Measurements from ENCODE around the gene EGR1.

EGR1 gene

GRCh38 chr5:138453590-138453989, 11.7 kb upstream of the EGR1 start:
- DNase-seq: no peak

DNA sequence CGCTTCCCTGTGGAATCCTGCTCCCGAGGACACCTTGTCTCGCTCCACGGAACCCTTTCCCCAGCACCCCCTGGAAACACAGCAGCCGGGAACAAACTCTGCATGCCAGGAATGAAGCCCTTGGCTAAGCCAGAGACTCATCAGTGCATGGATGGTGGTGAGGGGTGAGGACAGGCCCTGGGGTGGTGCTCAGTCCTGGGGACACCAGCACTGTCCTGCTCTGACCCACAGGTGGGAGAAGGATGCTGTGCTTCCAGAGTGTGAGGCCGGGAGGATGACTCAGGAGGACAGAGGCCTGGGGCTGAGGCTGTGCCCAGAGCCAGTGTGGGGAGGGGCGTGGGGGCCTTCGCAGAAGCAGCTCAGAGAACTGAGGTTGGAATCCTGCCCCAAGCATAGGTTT, 11.2 kb upstream of the EGR1 start:
- no peak for DNase-seq

DNA sequence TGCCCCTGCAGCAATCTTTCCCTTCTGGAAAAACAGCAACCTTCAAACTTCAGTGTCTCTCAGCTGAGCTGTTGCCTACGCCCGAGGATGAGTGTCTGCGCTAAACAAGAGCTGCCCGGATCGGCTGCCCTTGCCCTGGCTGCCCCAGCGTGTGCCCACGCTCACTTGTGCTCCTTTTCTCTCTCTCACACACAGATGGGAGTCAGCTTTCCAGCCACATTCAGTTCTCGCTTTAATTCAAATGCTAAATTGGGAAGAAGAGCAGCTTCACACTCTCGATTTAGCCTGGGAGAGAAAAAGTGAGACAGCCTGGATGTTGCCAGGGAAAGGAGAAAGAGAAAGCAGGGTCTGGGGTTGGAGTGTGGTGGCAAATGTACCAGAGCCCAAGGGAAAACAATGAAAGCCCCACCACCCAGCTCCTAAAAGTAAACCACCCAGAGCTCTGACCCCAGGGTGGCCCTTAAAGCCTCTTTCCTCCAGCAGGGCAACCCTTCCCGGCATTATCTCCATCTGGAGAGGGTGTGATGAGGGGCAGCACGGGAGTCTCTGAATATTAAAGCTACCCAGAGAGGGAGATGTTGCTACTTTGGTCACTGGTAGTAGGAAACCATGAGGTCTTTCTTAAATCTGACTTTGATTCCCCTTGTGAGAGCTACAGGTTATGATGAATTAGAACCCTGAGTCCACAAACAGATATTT, 9.9 kb upstream of the EGR1 start:
- no peak for DNase-seq

DNA sequence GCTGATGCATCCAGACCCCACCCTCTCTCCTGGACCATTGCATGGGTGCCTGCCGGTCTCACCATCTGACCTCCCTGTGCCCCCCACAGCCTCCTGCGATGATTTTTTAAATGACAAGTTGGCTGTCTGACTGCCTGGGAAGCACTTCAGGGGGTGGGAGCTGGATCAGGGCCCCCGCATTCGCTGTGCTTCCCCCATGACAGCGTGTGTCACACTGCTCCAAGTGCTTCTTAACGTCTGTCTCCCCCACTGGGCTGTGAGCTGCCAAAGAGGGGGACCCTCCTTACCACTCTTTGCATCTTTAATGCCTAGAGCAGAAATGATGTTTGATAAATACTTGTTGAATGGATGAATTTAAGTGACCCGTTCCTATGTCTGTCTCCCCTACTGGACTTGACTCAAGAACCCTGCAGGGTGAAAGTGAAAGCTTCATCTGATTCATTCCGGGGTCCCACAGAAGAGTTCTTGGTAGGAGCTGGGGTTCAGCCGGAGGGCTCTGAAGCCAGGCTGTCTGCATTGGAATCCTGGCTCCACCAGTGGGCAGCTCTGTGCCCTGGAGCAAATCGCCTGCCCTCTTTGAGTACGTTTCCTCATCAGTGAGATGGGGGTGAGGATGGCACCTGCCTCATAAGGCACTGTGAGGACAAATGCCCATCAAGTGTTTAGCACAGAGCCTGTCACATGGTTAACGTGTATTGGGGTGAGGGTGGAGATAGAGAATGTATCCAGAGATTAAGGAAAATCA, 7.6 kb upstream of the EGR1 start:
- no peak for DNase-seq

DNA sequence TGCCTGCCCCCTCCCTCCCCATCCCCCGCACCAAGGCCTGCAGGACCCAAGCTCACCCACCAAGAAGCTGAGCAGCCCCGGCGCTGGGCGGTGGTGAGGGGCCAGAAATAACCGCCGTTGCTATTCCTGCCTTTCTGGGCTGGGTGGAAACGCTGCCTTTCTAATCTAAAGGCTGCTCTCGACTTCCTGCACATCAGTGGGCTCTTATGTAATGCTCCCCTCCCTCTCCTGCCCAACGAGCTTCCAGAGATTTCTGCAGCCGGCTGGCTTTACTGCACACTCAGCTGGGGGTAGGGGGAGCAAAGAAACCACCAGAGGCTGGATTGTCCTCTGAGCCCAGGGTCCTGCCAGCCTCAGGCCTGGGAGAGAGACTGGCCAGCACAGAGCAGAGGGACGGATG, 6.9 kb upstream of the EGR1 start:
- no peak for DNase-seq

GRCh38 chr5:138458856-138459255, 6.4 kb upstream of the EGR1 start:
- DNase-seq: no peak

DNA sequence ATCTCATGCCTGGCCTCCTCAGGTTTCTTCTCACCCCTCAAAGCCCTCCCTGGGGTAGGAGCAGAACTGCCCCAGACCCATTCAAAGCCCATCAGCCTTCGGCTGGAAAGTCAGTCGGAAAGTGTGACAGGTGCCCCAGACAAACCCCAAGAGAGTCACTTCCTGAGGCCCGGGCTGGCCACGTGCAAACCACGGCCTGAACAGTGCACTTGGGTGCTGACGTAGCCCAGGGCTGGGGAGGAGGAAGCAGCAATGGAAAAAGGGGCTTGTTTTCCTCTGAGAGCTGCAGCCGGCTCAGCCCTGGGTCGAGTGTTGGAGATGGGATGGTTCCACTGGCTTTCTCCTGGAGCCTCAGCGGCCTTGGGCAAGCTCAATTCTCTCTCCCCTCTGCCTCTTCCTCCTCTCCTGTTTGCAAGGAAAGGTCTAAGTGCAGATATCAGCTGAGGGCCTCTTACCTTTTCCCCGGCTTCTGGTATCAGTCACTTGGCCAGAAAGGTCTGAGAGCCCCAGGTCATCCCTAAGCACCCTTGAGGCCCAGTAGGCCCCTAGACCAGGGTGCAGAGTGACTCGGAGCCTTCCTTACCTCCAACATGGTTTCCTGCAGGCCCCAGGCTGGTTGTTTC, 5.9 kb upstream of the EGR1 start:
- DNase-seq: peak; percentile 28 to 53

GRCh38 chr5:138460032-138460693, 5.1 kb upstream of the EGR1 start:
- DNase-seq: no peak

- peak; percentile 67 to 82 for DNase-seq
These were observed 3.7 kb upstream of the EGR1 start for GRCh38 chr5:138461343-138462125.

GRCh38 chr5:138463419-138464007, 1.8 kb upstream of the EGR1 start:
- no peak for DNase-seq

GRCh38 chr5:138464008-138464387, 1.3 kb upstream of the EGR1 start:
- DNase-seq: peak; percentile 96 to 97

DNA sequence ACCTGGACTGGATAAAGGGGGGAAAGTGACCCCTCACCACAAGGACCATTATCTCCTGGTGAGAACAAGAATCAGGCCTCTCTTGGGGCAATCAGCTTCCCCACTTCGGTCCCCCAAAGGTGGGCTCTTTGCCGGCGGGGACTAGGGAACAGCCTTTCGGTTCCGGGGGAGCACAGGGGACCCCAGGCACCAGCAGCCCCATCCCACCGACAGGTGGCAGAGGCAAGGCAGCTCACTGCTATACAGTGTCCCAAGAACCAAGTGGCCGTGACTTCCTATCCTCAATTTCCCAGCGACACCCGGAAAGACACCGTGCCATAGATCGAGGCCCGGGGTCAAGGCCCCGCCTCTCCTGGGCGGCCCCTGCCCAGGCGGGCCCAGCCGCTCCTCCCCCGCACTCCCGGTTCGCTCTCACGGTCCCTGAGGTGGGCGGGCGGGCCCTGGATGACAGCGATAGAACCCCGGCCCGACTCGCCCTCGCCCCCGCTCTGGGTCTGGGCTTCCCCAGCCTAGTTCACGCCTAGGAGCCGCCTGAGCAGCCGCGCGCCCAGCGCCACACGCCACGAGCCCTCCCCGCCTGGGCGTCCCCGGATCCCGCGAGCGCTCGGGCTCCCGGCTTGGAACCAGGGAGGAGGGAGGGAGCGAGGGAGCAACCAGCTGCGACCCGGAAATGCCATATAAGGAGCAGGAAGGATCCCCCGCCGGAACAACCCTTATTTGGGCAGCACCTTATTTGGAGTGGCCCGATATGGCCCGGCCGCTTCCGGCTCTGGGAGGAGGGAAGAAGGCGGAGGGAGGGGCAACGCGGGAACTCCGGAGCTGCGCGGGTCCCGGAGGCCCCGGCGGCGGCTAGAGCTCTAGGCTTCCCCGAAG, 655 bp upstream of the EGR1 start:
- DNase-seq: peak; percentile 99

GRCh38 chr5:138466125-138466899, 1.0 kb downstream of the EGR1 start:
- no peak for DNase-seq

DNA sequence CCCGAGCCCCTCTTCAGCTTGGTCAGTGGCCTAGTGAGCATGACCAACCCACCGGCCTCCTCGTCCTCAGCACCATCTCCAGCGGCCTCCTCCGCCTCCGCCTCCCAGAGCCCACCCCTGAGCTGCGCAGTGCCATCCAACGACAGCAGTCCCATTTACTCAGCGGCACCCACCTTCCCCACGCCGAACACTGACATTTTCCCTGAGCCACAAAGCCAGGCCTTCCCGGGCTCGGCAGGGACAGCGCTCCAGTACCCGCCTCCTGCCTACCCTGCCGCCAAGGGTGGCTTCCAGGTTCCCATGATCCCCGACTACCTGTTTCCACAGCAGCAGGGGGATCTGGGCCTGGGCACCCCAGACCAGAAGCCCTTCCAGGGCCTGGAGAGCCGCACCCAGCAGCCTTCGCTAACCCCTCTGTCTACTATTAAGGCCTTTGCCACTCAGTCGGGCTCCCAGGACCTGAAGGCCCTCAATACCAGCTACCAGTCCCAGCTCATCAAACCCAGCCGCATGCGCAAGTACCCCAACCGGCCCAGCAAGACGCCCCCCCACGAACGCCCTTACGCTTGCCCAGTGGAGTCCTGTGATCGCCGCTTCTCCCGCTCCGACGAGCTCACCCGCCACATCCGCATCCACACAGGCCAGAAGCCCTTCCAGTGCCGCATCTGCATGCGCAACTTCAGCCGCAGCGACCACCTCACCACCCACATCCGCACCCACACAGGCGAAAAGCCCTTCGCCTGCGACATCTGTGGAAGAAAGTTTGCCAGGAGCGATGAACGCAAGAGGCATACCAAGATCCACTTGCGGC, 1.8 kb downstream of the EGR1 start:
- no peak for DNase-seq

DNA sequence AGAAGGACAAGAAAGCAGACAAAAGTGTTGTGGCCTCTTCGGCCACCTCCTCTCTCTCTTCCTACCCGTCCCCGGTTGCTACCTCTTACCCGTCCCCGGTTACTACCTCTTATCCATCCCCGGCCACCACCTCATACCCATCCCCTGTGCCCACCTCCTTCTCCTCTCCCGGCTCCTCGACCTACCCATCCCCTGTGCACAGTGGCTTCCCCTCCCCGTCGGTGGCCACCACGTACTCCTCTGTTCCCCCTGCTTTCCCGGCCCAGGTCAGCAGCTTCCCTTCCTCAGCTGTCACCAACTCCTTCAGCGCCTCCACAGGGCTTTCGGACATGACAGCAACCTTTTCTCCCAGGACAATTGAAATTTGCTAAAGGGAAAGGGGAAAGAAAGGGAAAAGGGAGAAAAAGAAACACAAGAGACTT, 2.4 kb downstream of the EGR1 start:
- DNase-seq: no peak

GRCh38 chr5:138468133-138468965, 3.1 kb downstream of the EGR1 start:
- DNase-seq: peak; percentile 65 to 70

- no peak for DNase-seq
These were observed 3.8 kb downstream of the EGR1 start for GRCh38 chr5:138468966-138469539.

Measured in inflammatory macrophage (primary cell).